Mesendoderm (in vitro differentiated cells): ENCODE measurements around the gene ABCC8.

Experiments
- DNase-seq: peaks from one replicate; pipeline ENCODE4 v3.0.0; 2013
- H2AK5ac ChIP-seq: 2 replicates; pipeline ENCODE4 v1.6.1; 2013; ENCODE audit warnings: low read length, inconsistent platforms
- H2BK120ac ChIP-seq: 2 replicates; pipeline ENCODE4 v1.6.1; 2013; ENCODE audit warnings: low read depth, mild to moderate bottlenecking, low read length, moderate library complexity, mixed read lengths
- H2BK15ac ChIP-seq: replicated peaks from 2 replicates; pipeline ENCODE4 v1.6.1; 2013; ENCODE audit warnings: low read depth, mild to moderate bottlenecking, moderate library complexity
- H2BK5ac ChIP-seq: 2 replicates; pipeline ENCODE4 v1.6.1; 2013; ENCODE audit warnings: low read length, inconsistent platforms
- H3K18ac ChIP-seq: 2 replicates; pipeline ENCODE4 v1.6.1; 2013; ENCODE audit warnings: mild to moderate bottlenecking, low read length, mixed read lengths
- H3K23ac ChIP-seq: one replicate; pipeline ENCODE4 v1.6.1; 2013; ENCODE audit warnings: low read length
- H3K27ac ChIP-seq: 2 replicates; pipeline ENCODE4 v1.5.1; 2013; ENCODE audit warnings: low read depth, mild to moderate bottlenecking, inconsistent platforms, low read length, moderate library complexity
- H3K27me3 ChIP-seq: 2 replicates; pipeline ENCODE4 v1.6.1; 2013; ENCODE audit warnings: low read length, control low read depth, mild to moderate bottlenecking, inconsistent platforms; ENCODE audit not compliant: insufficient read depth, poor library complexity
- H3K36me3 ChIP-seq: 2 replicates; pipeline ENCODE4 v1.6.1; 2013; ENCODE audit warnings: low read length, inconsistent platforms; ENCODE audit not compliant: control insufficient read depth, insufficient read depth
- H3K4ac ChIP-seq: one replicate; pipeline ENCODE4 v1.6.1; 2013; ENCODE audit warnings: low read depth, mild to moderate bottlenecking, low read length, moderate library complexity
- H3K4me1 ChIP-seq: 2 replicates; pipeline ENCODE4 v1.6.1; 2013; ENCODE audit warnings: low read depth, low read length, inconsistent platforms; ENCODE audit not compliant: control insufficient read depth
- H3K4me2 ChIP-seq: 2 replicates; pipeline ENCODE4 v1.6.1; 2013; ENCODE audit warnings: low read length
- H3K4me3 ChIP-seq: 2 replicates; pipeline ENCODE4 v1.5.1; 2013; ENCODE audit warnings: mild to moderate bottlenecking, low read length
- H3K56ac ChIP-seq: one replicate; pipeline ENCODE4 v1.6.1; 2013; ENCODE audit warnings: low read length
- H3K79me1 ChIP-seq: 2 replicates; pipeline ENCODE4 v1.6.1; 2013; ENCODE audit warnings: low read length, inconsistent platforms
- H3K79me2 ChIP-seq: 2 replicates; pipeline ENCODE4 v1.6.1; 2013; ENCODE audit warnings: mild to moderate bottlenecking, low read length; ENCODE audit not compliant: control insufficient read depth, insufficient read depth
- H3K9ac ChIP-seq: 2 replicates; pipeline ENCODE4 v1.6.1; 2013; ENCODE audit warnings: low read length, inconsistent platforms
- H4K5ac ChIP-seq: one replicate; pipeline ENCODE4 v1.6.1; 2013; ENCODE audit warnings: low read length
- H4K8ac ChIP-seq: one replicate; pipeline ENCODE4 v1.6.1; 2013; ENCODE audit warnings: low read depth, mild to moderate bottlenecking, control low read depth, low read length, moderate library complexity
- WGBS: extraction: QIAGEN DNeasy Blood & Tissue Kit; methylation state at CpG from one replicate; pipeline ENCODE4 v1.1.7; 2013; ENCODE audit warnings: low lambda C conversion rate, missing lambda C conversion rate; ENCODE audit not compliant: insufficient coverage; ENCODE audit errors: extremely low coverage; 5-methylcytosine and 5-hydroxymethylcytosine counted together

The ABCC8 gene

DNA sequence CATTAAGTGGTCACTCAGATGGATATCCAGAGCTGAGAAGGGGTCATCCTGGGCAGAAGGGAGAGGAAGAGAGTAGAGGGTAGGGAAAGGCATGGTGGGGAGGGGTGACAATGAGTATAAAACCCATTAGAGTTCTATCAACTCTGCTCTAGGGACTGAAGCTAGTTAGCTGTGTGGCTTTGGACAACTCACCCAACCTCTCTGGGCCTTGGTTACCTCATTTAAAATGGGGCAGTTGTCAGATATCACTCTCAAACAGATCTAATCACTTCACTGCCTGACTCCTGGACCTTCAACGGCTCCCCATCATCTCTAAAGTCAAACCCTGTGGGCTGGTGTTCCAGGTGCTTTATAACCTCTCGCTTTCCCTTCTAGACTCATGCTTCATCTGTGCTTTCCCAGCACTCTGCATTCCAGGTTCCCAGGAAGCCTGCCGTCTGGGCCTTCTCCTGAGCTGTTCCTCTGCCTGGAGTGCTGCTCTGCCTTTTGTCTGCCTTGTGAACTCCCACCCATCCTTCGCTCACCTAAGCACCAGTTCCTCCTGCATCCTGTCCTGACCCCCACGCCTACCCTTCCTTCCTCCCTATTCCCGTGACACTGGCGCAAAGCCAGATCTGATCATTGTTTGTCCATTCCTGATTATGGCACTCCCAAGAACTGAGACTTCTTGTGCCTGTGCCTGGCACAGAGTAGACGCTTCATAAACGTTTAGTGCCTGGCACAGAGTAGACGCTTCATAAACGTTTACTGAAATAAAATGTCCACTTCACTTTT lies 65.9 kb downstream of the ABCC8 start:
- no peak overlapping the region for H2AK5ac ChIP-seq
- no peak overlapping the region for H3K56ac ChIP-seq
- H2BK15ac ChIP-seq: no peak overlapping the region
- no peak overlapping the region for H3K4ac ChIP-seq
- H3K9ac ChIP-seq: no peak overlapping the region
- DNase-seq: no peak
- no peak overlapping the region for H2BK5ac ChIP-seq
- H4K8ac ChIP-seq: no peak overlapping the region
- no peaks in the 10 kb centered on the region for H3K4me1 ChIP-seq
- H3K27ac ChIP-seq: no peak overlapping the region
- no peaks in the 10 kb centered on the region for H3K36me3 ChIP-seq
- H3K27me3 ChIP-seq: no peaks in the 10 kb centered on the region
- no peak overlapping the region for H3K23ac ChIP-seq
- no CpG with 5 or more reads among the region's 11 CpGs for WGBS
- no peak overlapping the region for H4K5ac ChIP-seq
- no peaks in the 10 kb centered on the region for H3K79me2 ChIP-seq
- H2BK120ac ChIP-seq: no peak overlapping the region
- no peak overlapping the region for H3K4me3 ChIP-seq
- H3K4me2 ChIP-seq: no peak overlapping the region
- no peak overlapping the region for H3K18ac ChIP-seq
- no peaks in the 10 kb centered on the region for H3K79me1 ChIP-seq

- Histone ChIP-seq H2BK15ac (no peak overlapping the region), H3K56ac (no peak overlapping the region), H3K4me1 (no peaks in the 10 kb centered on the region), H3K23ac (no peak overlapping the region), H3K27me3 (no peaks in the 10 kb centered on the region), H4K5ac (no peak overlapping the region), H2AK5ac (no peak overlapping the region), H2BK5ac (no peak overlapping the region), H3K9ac (no peak overlapping the region), H3K4ac (no peak overlapping the region), H4K8ac (no peak overlapping the region), H2BK120ac (no peak overlapping the region), H3K79me2 (no peaks in the 10 kb centered on the region), H3K27ac (no peak overlapping the region), H3K4me2 (no peak overlapping the region), H3K4me3 (no peak overlapping the region), H3K36me3 (no peaks in the 10 kb centered on the region), H3K18ac (no peak overlapping the region), H3K79me1 (no peaks in the 10 kb centered on the region)
- no peak for DNase-seq
- WGBS: no CpG with 5 or more reads among the region's 7 CpGs
These were observed 68.0 kb downstream of the ABCC8 start for GRCh38 chr11:17408641-17409040.

- no peak for DNase-seq
- Histone ChIP-seq H4K8ac (no peak overlapping the region), H3K36me3 (no peaks in the 10 kb centered on the region), H3K4me2 (no peak overlapping the region), H3K56ac (no peak overlapping the region), H4K5ac (no peak overlapping the region), H3K23ac (no peak overlapping the region), H2BK15ac (no peak overlapping the region), H3K79me2 (no peaks in the 10 kb centered on the region), H2BK5ac (no peak overlapping the region), H3K18ac (no peak overlapping the region), H3K4me3 (no peak overlapping the region), H3K4ac (no peak overlapping the region), H3K27ac (no peak overlapping the region), H3K27me3 (no peaks in the 10 kb centered on the region), H3K79me1 (no peaks in the 10 kb centered on the region), H3K9ac (no peak overlapping the region), H3K4me1 (no peaks in the 10 kb centered on the region), H2BK120ac (no peak overlapping the region), H2AK5ac (no peak overlapping the region)
- WGBS: no CpG with 5 or more reads among the region's 2 CpGs
These were observed 68.6 kb downstream of the ABCC8 start for GRCh38 chr11:17408026-17408425.

- no CpG with 5 or more reads among the region's 2 CpGs for WGBS
- DNase-seq: no peak
- H3K4ac ChIP-seq: no peak overlapping the region
These were observed 69.1 kb downstream of the ABCC8 start for GRCh38 chr11:17407575-17407974.

GRCh38 chr11:17406818-17407149 lies 69.9 kb downstream of the ABCC8 start:
- Histone ChIP-seq H2AK5ac (no peak overlapping the region), H3K36me3 (no peaks in the 10 kb centered on the region), H2BK5ac (no peak overlapping the region), H3K4me2 (no peak overlapping the region), H2BK15ac (no peak overlapping the region), H4K5ac (no peak overlapping the region), H3K4me3 (no peak overlapping the region), H3K79me1 (no peaks in the 10 kb centered on the region), H2BK120ac (no peak overlapping the region), H3K9ac (no peak overlapping the region), H4K8ac (no peak overlapping the region), H3K23ac (no peak overlapping the region), H3K4me1 (no peaks in the 10 kb centered on the region), H3K79me2 (no peaks in the 10 kb centered on the region), H3K27ac (no peak overlapping the region), H3K18ac (no peak overlapping the region), H3K4ac (no peak overlapping the region), H3K56ac (no peak overlapping the region), H3K27me3 (no peaks in the 10 kb centered on the region)
- WGBS: no CpG with 5 or more reads among the region's 13 CpGs
- no peak for DNase-seq

More at GRCh38 chr11:17407575-17407974, 69.1 kb downstream of the ABCC8 start:
- Histone ChIP-seq H2BK5ac (no peak overlapping the region), H2BK120ac (no peak overlapping the region), H3K56ac (no peak overlapping the region), H2AK5ac (no peak overlapping the region), H3K4me2 (no peak overlapping the region), H2BK15ac (no peak overlapping the region), H4K8ac (no peak overlapping the region), H3K18ac (no peak overlapping the region), H3K27ac (no peak overlapping the region), H3K4me1 (no peaks in the 10 kb centered on the region), H3K79me1 (no peaks in the 10 kb centered on the region), H3K79me2 (no peaks in the 10 kb centered on the region), H3K4me3 (no peak overlapping the region), H3K9ac (no peak overlapping the region), H4K5ac (no peak overlapping the region), H3K27me3 (no peaks in the 10 kb centered on the region), H3K23ac (no peak overlapping the region), H3K36me3 (no peaks in the 10 kb centered on the region)
